Vagina (tissue), 2 donors: ENCODE results near the gene RAB11FIP4. TPM values are rescaled to one million over a fixed set of nuclear protein-coding genes. Genes with fewer than 3 reads are reported as not detected.
A peak's percentile ranks its signal among the peaks of the same experiment; 100 is the strongest.

Source experiments
- DNase-seq, 2 donors: peaks; one replicate each; pipeline ENCODE4 v3.0.0-alpha.2; 2017; ENCODE audit errors: extremely low spot score in 2 of 2
- H3K27ac ChIP-seq: fragments of 200-600 bp; sonication (generic); one replicate; pipeline ENCODE4 v1.5.1; 2019
- H3K27me3 ChIP-seq: fragments of 200-600 bp; sonication (generic); one replicate; pipeline ENCODE4 v1.5.1; 2019
- H3K36me3 ChIP-seq, 2 donors: fragments of 200-600 bp; sonication (generic); one replicate each; pipeline ENCODE4 v1.5.1; 2017 to 2019
- H3K4me1 ChIP-seq: fragments of 200-600 bp; sonication (generic); one replicate; pipeline ENCODE4 v1.5.1; 2019
- H3K4me3 ChIP-seq, 2 donors: fragments of 200-600 bp; sonication (generic); 1 replicate in 1 of 2; 2 replicates in 1 of 2; pipeline ENCODE4 v1.5.1; 2016 to 2019
- H3K9me3 ChIP-seq: fragments of 200-600 bp; sonication (generic); one replicate; pipeline ENCODE4 v1.5.1; 2019
- POLR2A ChIP-seq, 2 donors: fragments of 450-650 bp; IDR thresholded peaks; one replicate each; pipeline ENCODE4 v1.6.1; 2017; ENCODE audit warnings: antibody characterized with exemption in 2 of 2, mild to moderate bottlenecking in 2 of 2, moderate library complexity in 2 of 2
- POLR2AphosphoS5 ChIP-seq, 2 donors: sonication (generic); formaldehyde crosslinking; IDR thresholded peaks; one replicate each; pipeline ENCODE4 v1.9.0; 2017; ENCODE audit warnings: antibody characterized with exemption in 2 of 2, mild to moderate bottlenecking in 2 of 2, low read depth in 1 of 2; ENCODE audit not compliant: insufficient read depth in 1 of 2
- intact Hi-C: fragments of 100-400 bp; cut with DNase I; formaldehyde crosslinking; loops from one replicate; pipeline ENCODE4 v1.15.1; 2023
- total RNA-seq: library from RNA; depleted of rRNA; stranded (reverse); fragments of >200 nt; gene quantifications from one replicate; pipeline ENCODE4 v1.2.3, GENCODE V29; 2016
- TF ChIP-seq, protein P1 (sequence below), 3 experiments: fragments of 450-650 bp in 2 of 3; fragments of 200-600 bp in 1 of 3; sonication (generic) in 1 of 3; IDR thresholded peaks; one replicate each; pipeline ENCODE4 v1.5.1; 2017 to 2019; ENCODE audit warnings: antibody characterized with exemption in 3 of 3, mild to moderate bottlenecking in 2 of 3, moderate library complexity in 2 of 3

Gene RAB11FIP4
- total RNA-seq, 1 donor from 2014 or later: 11.0 TPM

DNA sequence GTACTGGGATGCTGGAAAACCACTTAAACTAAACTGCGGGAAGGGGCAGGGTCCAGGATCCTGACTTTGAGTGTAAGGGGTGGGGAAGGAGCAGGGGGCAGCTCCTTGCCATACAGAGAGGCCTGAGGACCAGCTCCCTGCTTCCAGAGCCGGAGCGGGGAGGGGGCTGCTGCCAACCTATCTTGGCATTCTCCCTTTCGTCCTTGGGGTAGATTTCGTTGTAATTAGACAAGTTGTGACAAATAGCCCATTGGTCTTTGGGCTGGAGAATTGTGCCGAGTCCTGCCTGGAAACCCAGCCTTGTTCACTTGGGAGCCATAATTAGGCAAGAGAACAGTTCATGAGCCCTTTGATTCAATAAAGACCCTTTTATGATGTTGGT is 175.5 kb downstream of the RAB11FIP4 start:
- Histone ChIP-seq H3K27me3 (no peaks in the 10 kb centered on the region), H3K4me3 (no peak overlapping the region), H3K4me1 (peaks cover 80% of the 10 kb centered on the region), H3K9me3 (no peaks in the 10 kb centered on the region), H3K36me3 (no peaks in the 10 kb centered on the region), H3K27ac (no peak overlapping the region)
- intact Hi-C loops: loop anchor here (10.0 kb wide), 1 partner anchor 128 kb away; no protein-coding TSS in a partner anchor
- TF ChIP-seq, protein P1, sequence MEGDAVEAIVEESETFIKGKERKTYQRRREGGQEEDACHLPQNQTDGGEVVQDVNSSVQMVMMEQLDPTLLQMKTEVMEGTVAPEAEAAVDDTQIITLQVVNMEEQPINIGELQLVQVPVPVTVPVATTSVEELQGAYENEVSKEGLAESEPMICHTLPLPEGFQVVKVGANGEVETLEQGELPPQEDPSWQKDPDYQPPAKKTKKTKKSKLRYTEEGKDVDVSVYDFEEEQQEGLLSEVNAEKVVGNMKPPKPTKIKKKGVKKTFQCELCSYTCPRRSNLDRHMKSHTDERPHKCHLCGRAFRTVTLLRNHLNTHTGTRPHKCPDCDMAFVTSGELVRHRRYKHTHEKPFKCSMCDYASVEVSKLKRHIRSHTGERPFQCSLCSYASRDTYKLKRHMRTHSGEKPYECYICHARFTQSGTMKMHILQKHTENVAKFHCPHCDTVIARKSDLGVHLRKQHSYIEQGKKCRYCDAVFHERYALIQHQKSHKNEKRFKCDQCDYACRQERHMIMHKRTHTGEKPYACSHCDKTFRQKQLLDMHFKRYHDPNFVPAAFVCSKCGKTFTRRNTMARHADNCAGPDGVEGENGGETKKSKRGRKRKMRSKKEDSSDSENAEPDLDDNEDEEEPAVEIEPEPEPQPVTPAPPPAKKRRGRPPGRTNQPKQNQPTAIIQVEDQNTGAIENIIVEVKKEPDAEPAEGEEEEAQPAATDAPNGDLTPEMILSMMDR (IDR thresholded peaks at IDR 0.05): no peak
- TF ChIP-seq POLR2AphosphoS5 (IDR thresholded peaks at IDR 0.05; ENCODE audit: insufficient read depth in 1 of 2, low read depth in 1 of 2) (no peak), POLR2A (IDR thresholded peaks at IDR 0.05) (no peak)
- no peak for DNase-seq

DNA sequence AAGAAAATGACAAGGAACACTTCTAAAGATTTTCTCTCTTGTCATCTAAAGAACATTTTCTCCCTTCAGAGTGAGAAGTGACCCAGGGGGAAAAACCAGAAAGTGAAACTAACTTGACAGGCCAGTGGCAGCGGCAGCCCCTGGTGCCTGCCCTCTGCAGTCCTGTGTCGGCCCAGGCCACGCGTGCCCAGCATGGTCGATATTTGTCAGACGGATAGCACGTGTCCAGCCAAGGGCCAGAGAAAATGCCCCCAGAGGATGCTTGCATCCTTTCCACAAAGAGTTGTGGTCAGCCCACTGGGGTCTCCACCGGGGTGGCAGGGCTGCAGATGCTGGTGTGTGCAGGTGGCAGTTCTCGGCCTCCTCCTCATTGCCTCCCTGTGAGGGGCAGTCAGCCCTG is 176.6 kb downstream of the RAB11FIP4 start:
- H3K27ac ChIP-seq: no peak overlapping the region
- H3K4me1 ChIP-seq: peaks cover 89% of the 10 kb centered on the region
- no peaks in the 10 kb centered on the region for H3K9me3 ChIP-seq
- no peaks in the 10 kb centered on the region for H3K36me3 ChIP-seq
- no peak overlapping the region for H3K4me3 ChIP-seq
- TF ChIP-seq, protein P1 (IDR thresholded peaks at IDR 0.05): no peak
- TF ChIP-seq POLR2A (IDR thresholded peaks at IDR 0.05) (no peak), POLR2AphosphoS5 (IDR thresholded peaks at IDR 0.05; ENCODE audit: insufficient read depth in 1 of 2, low read depth in 1 of 2) (no peak)
- intact Hi-C loops: loop anchor here (10.0 kb wide), 1 partner anchor 127 kb away; no protein-coding TSS in a partner anchor
- no peaks in the 10 kb centered on the region for H3K27me3 ChIP-seq
- no peak for DNase-seq

DNA sequence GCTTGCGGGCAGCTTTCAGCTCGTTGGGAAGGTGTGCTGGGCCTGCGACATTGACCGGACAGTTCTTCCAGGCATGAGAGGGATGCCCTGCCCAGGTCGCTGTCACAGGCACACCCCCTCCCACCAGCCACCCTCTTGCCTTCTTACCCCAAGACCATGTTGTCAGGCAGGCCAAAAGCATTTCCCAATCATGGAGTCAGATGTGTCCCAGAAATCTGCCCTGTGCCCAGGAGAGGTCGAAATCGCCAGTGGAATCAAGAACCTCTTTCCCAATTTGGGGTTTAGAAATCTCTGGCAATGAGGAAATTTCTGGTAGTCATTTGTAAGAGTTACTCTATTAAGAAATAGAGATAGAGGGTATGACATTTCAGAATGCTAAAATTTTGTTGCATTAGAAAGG is 177.1 kb downstream of the RAB11FIP4 start:
- no peak for DNase-seq
- Histone ChIP-seq H3K9me3 (no peaks in the 10 kb centered on the region), H3K36me3 (no peaks in the 10 kb centered on the region), H3K27me3 (no peaks in the 10 kb centered on the region), H3K27ac (no peak overlapping the region), H3K4me3 (no peak overlapping the region), H3K4me1 (peaks cover 89% of the 10 kb centered on the region)
- intact Hi-C loops: loop anchor here (10.0 kb wide), 1 partner anchor 126 kb away; no protein-coding TSS in a partner anchor
- TF ChIP-seq, protein P1 (IDR thresholded peaks at IDR 0.05): no peak
- peak in 1 of 2 donors; percentile 36 for TF ChIP-seq POLR2AphosphoS5 (IDR thresholded peaks at IDR 0.05; ENCODE audit: insufficient read depth in 1 of 2, low read depth in 1 of 2)

DNA sequence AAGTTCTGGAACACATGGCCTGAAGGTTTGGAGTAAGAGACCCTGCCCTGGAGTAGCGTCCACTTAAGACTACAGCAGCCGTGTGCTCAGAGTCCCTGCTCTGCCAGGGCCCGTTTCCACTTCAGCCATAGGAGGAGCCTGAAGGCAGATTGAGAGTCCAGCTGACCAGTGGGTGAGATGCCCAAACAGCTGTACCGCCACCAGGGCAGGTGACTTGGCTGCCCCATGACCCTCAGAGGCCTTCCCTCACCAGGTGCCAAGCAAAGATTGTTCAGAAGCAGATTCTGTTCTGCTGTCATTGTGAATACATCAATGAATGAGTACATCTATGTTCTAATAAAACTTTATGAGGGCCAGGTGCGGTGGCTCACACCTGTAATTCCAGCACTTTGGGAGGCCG is 178.8 kb downstream of the RAB11FIP4 start:
- intact Hi-C loops: no loop called here
- Histone ChIP-seq H3K27ac (peak overlapping the region; percentile 70), H3K4me1 (peaks cover 72% of the 10 kb centered on the region), H3K27me3 (no peaks in the 10 kb centered on the region), H3K9me3 (no peaks in the 10 kb centered on the region), H3K36me3 (no peaks in the 10 kb centered on the region), H3K4me3 (no peak overlapping the region)
- no peak for DNase-seq
- TF ChIP-seq POLR2A (IDR thresholded peaks at IDR 0.05): no peak

DNA sequence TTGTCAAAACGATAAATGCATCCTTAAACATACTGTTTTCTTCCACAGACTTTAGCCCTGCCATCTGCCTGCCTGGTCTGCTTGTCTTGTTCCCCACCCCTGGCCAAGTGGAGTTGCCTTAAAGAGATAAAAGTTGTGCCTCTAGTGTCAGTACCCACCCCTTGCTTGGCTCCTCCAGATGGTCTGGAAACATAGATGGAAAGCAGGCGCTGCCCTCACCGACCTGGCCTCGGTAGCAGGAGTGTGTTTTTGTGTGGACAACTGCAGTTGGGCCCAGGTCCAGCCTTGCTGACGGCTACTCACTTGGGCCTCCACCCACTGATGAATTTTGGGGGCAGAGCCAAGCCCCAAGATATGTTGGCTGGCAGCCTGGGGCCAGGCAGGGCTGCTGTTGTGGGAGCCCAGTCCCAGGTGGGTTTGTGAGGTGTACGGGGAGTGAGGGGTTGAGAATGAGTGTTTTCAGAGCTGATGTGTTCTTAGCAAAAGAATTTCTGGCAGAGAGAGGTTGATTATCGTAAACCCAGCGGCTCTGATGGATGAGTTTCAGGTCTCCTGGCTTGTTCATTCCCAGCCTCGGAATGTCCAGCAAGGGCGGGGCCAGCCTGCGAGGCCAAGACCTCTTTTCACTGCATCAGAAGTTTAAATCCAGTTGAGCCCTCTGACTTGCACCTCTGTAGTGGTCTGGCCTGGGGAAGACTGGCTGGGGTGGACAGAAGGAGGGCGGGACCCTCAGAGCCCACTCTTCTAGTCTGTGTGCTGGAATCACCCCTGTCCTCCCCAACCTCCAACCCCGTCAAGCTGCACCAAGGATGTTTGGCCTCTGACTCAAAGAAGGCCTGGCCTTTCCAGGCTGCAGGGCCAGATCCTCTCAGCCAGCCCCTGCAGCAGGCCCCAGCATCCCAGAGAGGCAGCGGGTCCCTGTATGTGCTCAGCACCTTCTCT is 179.7 kb downstream of the RAB11FIP4 start:
- Histone ChIP-seq H3K36me3 (no peaks in the 10 kb centered on the region), H3K27ac (peak overlapping the region; percentile 70), H3K27me3 (no peaks in the 10 kb centered on the region), H3K4me1 (peaks cover 63% of the 10 kb centered on the region), H3K4me3 (peak overlapping the region in 1 of 2 donors; percentile 8), H3K9me3 (no peaks in the 10 kb centered on the region)
- TF ChIP-seq POLR2A (IDR thresholded peaks at IDR 0.05) (no peak), POLR2AphosphoS5 (IDR thresholded peaks at IDR 0.05; ENCODE audit: insufficient read depth in 1 of 2, low read depth in 1 of 2) (peak in 1 of 2 donors; percentile 71)
- intact Hi-C loops: no loop called here
- DNase-seq: no peak

DNA sequence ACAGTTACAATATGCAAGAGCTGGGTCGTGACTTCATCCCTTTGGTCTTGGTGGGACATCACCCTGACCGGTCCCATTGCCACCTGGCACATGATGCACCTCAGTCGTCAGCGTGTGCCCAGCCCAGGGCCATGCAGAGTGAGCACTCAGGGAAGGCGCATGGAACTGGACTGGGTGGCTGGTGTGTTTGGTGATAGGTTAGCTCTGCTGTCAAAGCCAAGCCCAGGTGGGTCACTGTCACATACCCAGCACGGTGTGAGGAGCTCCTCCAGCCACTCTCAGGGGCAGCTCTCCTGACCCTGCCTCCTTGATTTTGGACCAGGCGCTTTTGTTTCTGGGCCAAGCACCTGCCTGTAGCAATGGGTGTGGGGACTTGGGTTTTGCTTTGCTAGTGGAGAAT is 180.9 kb downstream of the RAB11FIP4 start:
- intact Hi-C loops: no loop called here
- Histone ChIP-seq H3K9me3 (no peaks in the 10 kb centered on the region), H3K27me3 (no peaks in the 10 kb centered on the region), H3K27ac (peak overlapping the region; percentile 70), H3K4me1 (peaks cover 51% of the 10 kb centered on the region), H3K4me3 (no peak overlapping the region), H3K36me3 (no peaks in the 10 kb centered on the region)
- TF ChIP-seq, protein P1 (IDR thresholded peaks at IDR 0.05): no peak
- TF ChIP-seq POLR2A (IDR thresholded peaks at IDR 0.05) (no peak), POLR2AphosphoS5 (IDR thresholded peaks at IDR 0.05; ENCODE audit: insufficient read depth in 1 of 2, low read depth in 1 of 2) (no peak)
- no peak for DNase-seq
